ENCODE results near the gene HTD2. TPM values are rescaled to one million over a fixed set of nuclear protein-coding genes. Genes with fewer than 3 reads are reported as not detected.

HTD2 gene
- polyA plus RNA-seq, 2 of the 4 experiments (the other 2 are of a cell fraction), result 4.6 to 8.4 TPM

DNA sequence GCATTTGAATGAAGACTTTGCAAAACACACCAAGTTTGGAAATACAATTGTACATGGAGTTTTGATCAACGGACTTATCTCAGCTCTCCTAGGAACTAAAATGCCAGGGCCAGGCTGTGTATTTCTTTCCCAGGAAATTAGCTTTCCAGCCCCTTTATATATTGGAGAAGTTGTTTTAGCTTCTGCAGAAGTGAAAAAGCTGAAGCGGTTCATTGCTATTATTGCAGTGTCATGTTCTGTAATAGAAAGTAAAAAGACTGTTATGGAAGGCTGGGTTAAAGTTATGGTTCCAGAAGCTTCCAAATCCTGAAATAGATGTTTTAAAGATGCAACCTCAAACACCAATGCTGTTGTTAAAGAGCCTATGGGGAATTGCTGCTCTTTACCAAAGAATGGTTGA is 11.5 kb downstream of the HTD2 start:
- Histone ChIP-seq H3K9me3 (no peaks in the 10 kb centered on the region), H3K4me2 (no peak overlapping the region), H3K4me1 (no peaks in the 10 kb centered on the region), H3K27ac (no peak overlapping the region), H3K4me3 (no peak overlapping the region)
- DNase-seq (ENCODE audit: low read depth in 1 of 2, low spot score in 1 of 2), result no peak
- FAIRE-seq, result no peak
- no peak for ATAC-seq
- ChIA-PET POLR2A (interaction anchor here (3.0 kb wide), 1 partner anchor 11 kb away, joined by 12 read pairs; the partner anchor contains the start of genes HTD2 and RPP14), CTCF (interaction anchor here (1.0 to 4.3 kb wide), 3 partner anchors 11 to 146 kb away, joined by 3 to 34 read pairs (median 4); partner anchors contain the start of genes HTD2 and RPP14)
- no peak for TF ChIP-seq CHD2 (IDR thresholded peaks at IDR 0.05; ENCODE audit: low read length, partially characterized antibody)
- no peak for TF ChIP-seq RARB (CRISPR knock-in tag; IDR thresholded peaks at IDR 0.05)
- TF ChIP-seq NFE2L2 (conservative IDR thresholded peaks at IDR 0.05; ENCODE audit: low read length), result no peak
- TF ChIP-seq JUNB (IDR thresholded peaks at IDR 0.05), result no peak
- no peak for TF ChIP-seq KDM5A (IDR thresholded peaks at IDR 0.05)
- TF ChIP-seq MAZ (IDR thresholded peaks at IDR 0.05; ENCODE audit: borderline replicate concordance, low read depth, low read length), result no peak
- TF ChIP-seq, protein P1, sequence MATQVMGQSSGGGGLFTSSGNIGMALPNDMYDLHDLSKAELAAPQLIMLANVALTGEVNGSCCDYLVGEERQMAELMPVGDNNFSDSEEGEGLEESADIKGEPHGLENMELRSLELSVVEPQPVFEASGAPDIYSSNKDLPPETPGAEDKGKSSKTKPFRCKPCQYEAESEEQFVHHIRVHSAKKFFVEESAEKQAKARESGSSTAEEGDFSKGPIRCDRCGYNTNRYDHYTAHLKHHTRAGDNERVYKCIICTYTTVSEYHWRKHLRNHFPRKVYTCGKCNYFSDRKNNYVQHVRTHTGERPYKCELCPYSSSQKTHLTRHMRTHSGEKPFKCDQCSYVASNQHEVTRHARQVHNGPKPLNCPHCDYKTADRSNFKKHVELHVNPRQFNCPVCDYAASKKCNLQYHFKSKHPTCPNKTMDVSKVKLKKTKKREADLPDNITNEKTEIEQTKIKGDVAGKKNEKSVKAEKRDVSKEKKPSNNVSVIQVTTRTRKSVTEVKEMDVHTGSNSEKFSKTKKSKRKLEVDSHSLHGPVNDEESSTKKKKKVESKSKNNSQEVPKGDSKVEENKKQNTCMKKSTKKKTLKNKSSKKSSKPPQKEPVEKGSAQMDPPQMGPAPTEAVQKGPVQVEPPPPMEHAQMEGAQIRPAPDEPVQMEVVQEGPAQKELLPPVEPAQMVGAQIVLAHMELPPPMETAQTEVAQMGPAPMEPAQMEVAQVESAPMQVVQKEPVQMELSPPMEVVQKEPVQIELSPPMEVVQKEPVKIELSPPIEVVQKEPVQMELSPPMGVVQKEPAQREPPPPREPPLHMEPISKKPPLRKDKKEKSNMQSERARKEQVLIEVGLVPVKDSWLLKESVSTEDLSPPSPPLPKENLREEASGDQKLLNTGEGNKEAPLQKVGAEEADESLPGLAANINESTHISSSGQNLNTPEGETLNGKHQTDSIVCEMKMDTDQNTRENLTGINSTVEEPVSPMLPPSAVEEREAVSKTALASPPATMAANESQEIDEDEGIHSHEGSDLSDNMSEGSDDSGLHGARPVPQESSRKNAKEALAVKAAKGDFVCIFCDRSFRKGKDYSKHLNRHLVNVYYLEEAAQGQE (IDR thresholded peaks at IDR 0.05), result no peak
- TF ChIP-seq HOXA7 (CRISPR knock-in tag; IDR thresholded peaks at IDR 0.05), result no peak
- no peak for TF ChIP-seq KDM1A (IDR thresholded peaks at IDR 0.05; ENCODE audit: low read depth)
- 97% methylated on average over 2 of the region's 2 CpGs for WGBS (ENCODE audit: missing lambda C conversion rate)

DNA sequence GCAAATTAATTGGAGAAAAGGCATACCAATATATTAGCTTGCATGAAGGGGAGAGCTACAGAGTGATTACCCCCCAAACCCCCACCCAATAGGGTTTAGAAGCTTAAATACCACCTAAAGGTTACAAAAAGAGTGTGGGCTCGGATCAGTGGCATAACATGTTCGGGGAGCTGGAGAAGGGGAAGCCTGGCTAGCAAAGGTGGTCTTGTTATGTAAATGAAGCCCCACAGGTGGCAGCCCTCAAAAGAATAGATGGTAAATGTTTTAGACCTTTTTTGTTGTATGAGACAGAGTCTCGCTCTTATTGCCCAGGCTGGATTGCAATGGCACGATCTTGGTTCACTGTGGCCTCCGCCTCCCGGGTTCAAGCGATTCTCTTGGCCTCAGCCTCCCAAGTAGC is 15.5 kb downstream of the HTD2 start:
- no peaks in the 10 kb centered on the region for H3K4me1 ChIP-seq
- H3K4me3 ChIP-seq, result no peak overlapping the region
- TF ChIP-seq NPAS2 (CRISPR knock-in tag; IDR thresholded peaks at IDR 0.05; ENCODE audit: borderline replicate concordance) (no peak), RFX5 (IDR thresholded peaks at IDR 0.05) (no peak), HEYL (CRISPR knock-in tag; IDR thresholded peaks at IDR 0.05) (no peak), SMC3 (IDR thresholded peaks at IDR 0.05) (no peak), GATA3 (IDR thresholded peaks at IDR 0.05; ENCODE audit: borderline replicate concordance) (no peak), CHD2 (IDR thresholded peaks at IDR 0.05; ENCODE audit: low read length, partially characterized antibody) (no peak), TP53 (CRISPR knock-in tag; IDR thresholded peaks at IDR 0.05) (no peak), NR3C1 (IDR thresholded peaks at IDR 0.05) (no peak), CHD4 (IDR thresholded peaks at IDR 0.05; ENCODE audit: borderline replicate concordance) (no peak)
- TF ChIP-seq, protein P2, sequence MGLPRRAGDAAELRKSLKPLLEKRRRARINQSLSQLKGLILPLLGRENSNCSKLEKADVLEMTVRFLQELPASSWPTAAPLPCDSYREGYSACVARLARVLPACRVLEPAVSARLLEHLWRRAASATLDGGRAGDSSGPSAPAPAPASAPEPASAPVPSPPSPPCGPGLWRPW (IDR thresholded peaks at IDR 0.05), result no peak
- TF ChIP-seq, protein P3, sequence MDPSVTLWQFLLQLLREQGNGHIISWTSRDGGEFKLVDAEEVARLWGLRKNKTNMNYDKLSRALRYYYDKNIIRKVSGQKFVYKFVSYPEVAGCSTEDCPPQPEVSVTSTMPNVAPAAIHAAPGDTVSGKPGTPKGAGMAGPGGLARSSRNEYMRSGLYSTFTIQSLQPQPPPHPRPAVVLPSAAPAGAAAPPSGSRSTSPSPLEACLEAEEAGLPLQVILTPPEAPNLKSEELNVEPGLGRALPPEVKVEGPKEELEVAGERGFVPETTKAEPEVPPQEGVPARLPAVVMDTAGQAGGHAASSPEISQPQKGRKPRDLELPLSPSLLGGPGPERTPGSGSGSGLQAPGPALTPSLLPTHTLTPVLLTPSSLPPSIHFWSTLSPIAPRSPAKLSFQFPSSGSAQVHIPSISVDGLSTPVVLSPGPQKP (IDR thresholded peaks at IDR 0.05; ENCODE audit: low read depth, low read length), result no peak
- TF ChIP-seq, protein P4, sequence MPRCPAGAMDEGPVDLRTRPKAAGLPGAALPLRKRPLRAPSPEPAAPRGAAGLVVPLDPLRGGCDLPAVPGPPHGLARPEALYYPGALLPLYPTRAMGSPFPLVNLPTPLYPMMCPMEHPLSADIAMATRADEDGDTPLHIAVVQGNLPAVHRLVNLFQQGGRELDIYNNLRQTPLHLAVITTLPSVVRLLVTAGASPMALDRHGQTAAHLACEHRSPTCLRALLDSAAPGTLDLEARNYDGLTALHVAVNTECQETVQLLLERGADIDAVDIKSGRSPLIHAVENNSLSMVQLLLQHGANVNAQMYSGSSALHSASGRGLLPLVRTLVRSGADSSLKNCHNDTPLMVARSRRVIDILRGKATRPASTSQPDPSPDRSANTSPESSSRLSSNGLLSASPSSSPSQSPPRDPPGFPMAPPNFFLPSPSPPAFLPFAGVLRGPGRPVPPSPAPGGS (IDR thresholded peaks at IDR 0.05), result no peak
- TF ChIP-seq, protein P5, sequence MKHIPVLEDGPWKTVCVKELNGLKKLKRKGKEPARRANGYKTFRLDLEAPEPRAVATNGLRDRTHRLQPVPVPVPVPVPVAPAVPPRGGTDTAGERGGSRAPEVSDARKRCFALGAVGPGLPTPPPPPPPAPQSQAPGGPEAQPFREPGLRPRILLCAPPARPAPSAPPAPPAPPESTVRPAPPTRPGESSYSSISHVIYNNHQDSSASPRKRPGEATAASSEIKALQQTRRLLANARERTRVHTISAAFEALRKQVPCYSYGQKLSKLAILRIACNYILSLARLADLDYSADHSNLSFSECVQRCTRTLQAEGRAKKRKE (CRISPR knock-in tag; IDR thresholded peaks at IDR 0.05; ENCODE audit: low read depth), result no peak
- no peak for FAIRE-seq
- no peak overlapping the region for H3K4me2 ChIP-seq
- no peak for ATAC-seq
- DNase-seq (ENCODE audit: low read depth in 1 of 2, low spot score in 1 of 2), result no peak
- H3K27ac ChIP-seq, result no peak overlapping the region
- ChIA-PET POLR2A (no interaction called here), CTCF (interaction anchor here (0.5 to 3.3 kb wide), 12 partner anchors 70 to 308 kb away, joined by 3 to 21 read pairs (median 3); no protein-coding TSS in a partner anchor)
- H3K9me3 ChIP-seq, result no peaks in the 10 kb centered on the region
- 98% methylated on average over 7 of the region's 7 CpGs for WGBS (ENCODE audit: missing lambda C conversion rate)

Data from A549 (cell line).